Measurements from ENCODE around the gene GDPD3.

GDPD3 gene

DNA sequence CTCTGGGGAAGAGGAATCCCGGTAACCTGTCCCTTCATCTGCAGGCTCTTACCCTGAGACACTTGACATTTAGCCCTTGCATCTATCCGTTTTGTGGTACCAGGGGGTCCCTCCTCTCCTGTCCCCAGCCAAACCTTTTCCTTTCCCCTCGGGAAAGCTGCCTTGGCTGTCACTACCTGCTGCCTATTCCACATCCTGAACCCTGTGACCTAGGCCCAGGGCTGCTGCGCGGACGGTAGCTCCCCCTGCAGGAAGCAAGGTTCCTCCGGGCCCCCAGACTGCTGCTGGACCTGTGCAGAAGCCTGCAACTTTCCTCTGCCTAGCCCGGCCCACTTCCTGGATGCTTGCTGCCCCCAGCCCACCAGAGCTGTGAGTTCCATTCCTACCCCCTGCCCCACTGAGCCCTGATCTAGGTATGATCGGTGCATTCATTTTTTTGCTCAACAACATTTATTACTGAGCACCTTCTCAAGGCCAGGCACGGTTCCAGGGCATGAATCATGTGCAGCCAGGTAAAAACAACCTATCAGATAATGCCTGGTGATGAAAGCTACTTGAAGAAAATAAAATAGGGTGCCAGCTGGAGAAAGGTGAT is 58.3 kb downstream of the GDPD3 start:
- peak; percentile 47 for DNase-seq (ENCODE audit: low spot score)
